SK-N-SH (cell line): Measurements from ENCODE around the gene DMRTB1. TPM values are rescaled to one million over a fixed set of nuclear protein-coding genes. Genes with fewer than 3 reads are reported as not detected.
A peak's percentile ranks its signal among the peaks of the same experiment; 100 is the strongest.

Experiments used
- CTCF ChIA-PET: fragments of 300-600, 350-600 bp; formaldehyde crosslinking; extraction: SDS; loops from one replicate; lab custom pipeline; 2021; lab: Yijun Ruan, JAX
- POLR2A ChIA-PET: fragments of 350-600 bp; sonication (Branson Sonifier 250); formaldehyde crosslinking; extraction: SDS; loops from one replicate; lab custom pipeline; 2020; ENCODE audit warnings: antibody characterized with exemption, inconsistent platforms; lab: Yijun Ruan, JAX
- DNase-seq: peaks from one replicate; pipeline ENCODE4 v3.0.0; 2012
- H2AFZ ChIP-seq: fragments of 200-600 bp; sonication (generic); 2 replicates; pipeline ENCODE4 v1.8.1; 2016; ENCODE audit warnings: antibody characterized with exemption, mild to moderate bottlenecking, low read depth
- H3F3A ChIP-seq: fragments of 200-600 bp; sonication (generic); replicated peaks from 2 replicates; pipeline ENCODE3; 2016; ENCODE audit warnings: antibody characterized with exemption, mild to moderate bottlenecking; ENCODE audit not compliant: insufficient read depth
- H3K27ac ChIP-seq, 2 experiments: fragments of 200-500 bp in 1 of 2; fragments of 200-600 bp in 1 of 2; sonication (Bioruptor generic) in 1 of 2; sonication (generic), shearing (Covaris generic) in 1 of 2; 2 replicates each; pipeline versions ENCODE4 v1.5.1 to v1.6.1; 2014 to 2016; ENCODE audit warnings: low read depth in 2 of 2, inconsistent platforms in 1 of 2, low read length in 1 of 2, mild to moderate bottlenecking in 1 of 2, mixed read lengths in 1 of 2
- H3K27me3 ChIP-seq: fragments of 200-600 bp; sonication (generic), shearing (Covaris generic); 2 replicates; pipeline ENCODE4 v1.6.1; 2016; ENCODE audit warnings: mixed run types; ENCODE audit not compliant: insufficient read depth
- H3K36me3 ChIP-seq, 2 experiments: fragments of 200-500 bp in 1 of 2; fragments of 200-600 bp in 1 of 2; sonication (Bioruptor generic) in 1 of 2; sonication (generic) in 1 of 2; replicated peaks in 1 of 2; 2 replicates each; pipeline versions ENCODE3 to v1.5.1; 2014 to 2016; ENCODE audit warnings: low read length in 1 of 2, mild to moderate bottlenecking in 1 of 2; ENCODE audit not compliant: insufficient read depth in 2 of 2, control insufficient read depth in 1 of 2
- H3K4me1 ChIP-seq, 2 experiments: fragments of 200-500 bp in 1 of 2; fragments of 200-600 bp in 1 of 2; sonication (Bioruptor generic) in 1 of 2; sonication (generic), shearing (Covaris generic) in 1 of 2; 2 replicates each; pipeline versions ENCODE4 v1.5.1 to v1.6.1; 2014 to 2016; ENCODE audit warnings: low read depth in 1 of 2, low read length in 1 of 2, mixed run types in 1 of 2; ENCODE audit not compliant: insufficient read depth in 2 of 2, control insufficient read depth in 1 of 2
- H3K4me2 ChIP-seq: fragments of 200-600 bp; sonication (generic), shearing (Covaris generic); 2 replicates; pipeline ENCODE4 v1.6.1; 2017; ENCODE audit warnings: mixed run types
- H3K4me3 ChIP-seq, 2 experiments: fragments of 200-500 bp in 1 of 2; fragments of 200-600 bp in 1 of 2; sonication (Bioruptor generic) in 1 of 2; sonication (generic), shearing (Covaris generic) in 1 of 2; 2 replicates each; pipeline versions ENCODE4 v1.5.1 to v1.8.1; 2014 to 2016; ENCODE audit warnings: low read depth in 2 of 2, inconsistent platforms in 1 of 2, low read length in 1 of 2, mild to moderate bottlenecking in 1 of 2, mixed read lengths in 1 of 2, moderate library complexity in 1 of 2
- H3K79me2 ChIP-seq: fragments of 200-600 bp; sonication (generic); 2 replicates; pipeline ENCODE4 v1.8.1; 2017; ENCODE audit warnings: mild to moderate bottlenecking; ENCODE audit not compliant: insufficient read depth
- H3K9ac ChIP-seq: fragments of 200-600 bp; sonication (generic); 2 replicates; pipeline ENCODE4 v1.6.1; 2017; ENCODE audit warnings: mixed run types
- H3K9me2 ChIP-seq: fragments of 200-600 bp; sonication (generic); 2 replicates; pipeline ENCODE4 v1.6.1; 2017; ENCODE audit warnings: mixed run types
- H3K9me3 ChIP-seq: fragments of 200-600 bp; sonication (generic); 2 replicates; pipeline ENCODE4 v1.6.1; 2017; ENCODE audit warnings: mixed run types, mild to moderate bottlenecking, moderate library complexity
- H4K20me1 ChIP-seq: fragments of 200-600 bp; sonication (generic); 2 replicates; pipeline ENCODE4 v1.6.1; 2017; ENCODE audit warnings: mild to moderate bottlenecking, mixed run types; ENCODE audit not compliant: insufficient read depth
- EP300 ChIP-seq, 2 experiments: IDR thresholded peaks; 2 replicates each; pipeline versions ENCODE4 v1.4.0 to v1.6.1; 2012; ENCODE audit warnings: borderline replicate concordance in 1 of 2, low read depth in 1 of 2, low read length in 1 of 2
- EZH2phosphoT487 ChIP-seq: fragments of 200-600 bp; sonication (generic); IDR thresholded peaks from 2 replicates; pipeline ENCODE4 v1.6.1; 2017; ENCODE audit warnings: low read depth, mixed run types, mild to moderate bottlenecking, antibody characterized with exemption, moderate library complexity, borderline replicate concordance
- GATA2 ChIP-seq: sonication (generic); formaldehyde crosslinking; IDR thresholded peaks from 2 replicates; pipeline ENCODE4 v1.5.0; 2020; ENCODE audit warnings: mild to moderate bottlenecking, missing genetic modification reagents
- IRF3 ChIP-seq: fragments of 150-350 bp; IDR thresholded peaks from 2 replicates; pipeline ENCODE4 v1.6.1; 2016; ENCODE audit warnings: mild to moderate bottlenecking, low read depth, low read length
- JUND ChIP-seq: IDR thresholded peaks from 2 replicates; pipeline ENCODE4 v1.4.0; 2012
- NRF1 ChIP-seq: IDR thresholded peaks from 2 replicates; pipeline ENCODE4 v1.6.1; 2012; ENCODE audit warnings: low read depth, mild to moderate bottlenecking, low read length
- POLR2AphosphoS5 ChIP-seq: IDR thresholded peaks from 2 replicates; pipeline ENCODE4 v1.6.1; 2012; ENCODE audit warnings: low read depth, low read length
- RAD21 ChIP-seq: IDR thresholded peaks from 2 replicates; pipeline ENCODE4 v1.6.1; 2012; ENCODE audit warnings: mild to moderate bottlenecking, low read length
- RXRA ChIP-seq: IDR thresholded peaks from 2 replicates; pipeline ENCODE4 v1.4.0; 2012; ENCODE audit warnings: low read depth, mild to moderate bottlenecking, borderline replicate concordance
- SIN3A ChIP-seq: IDR thresholded peaks from 2 replicates; pipeline ENCODE4 v1.6.1; 2012; ENCODE audit warnings: low read depth, mild to moderate bottlenecking, low read length, moderate library complexity, borderline replicate concordance
- SMC3 ChIP-seq: IDR thresholded peaks from 2 replicates; pipeline ENCODE4 v1.6.1; 2012; ENCODE audit warnings: low read depth, low read length, improper control_type of control experiment
- TCF12 ChIP-seq: IDR thresholded peaks from 2 replicates; pipeline ENCODE4 v1.4.0; 2012
- TEAD4 ChIP-seq: IDR thresholded peaks from 2 replicates; pipeline ENCODE4 v1.4.0; 2012; ENCODE audit warnings: mild to moderate bottlenecking, borderline replicate concordance; ENCODE audit not compliant: insufficient read depth
- YY1 ChIP-seq: IDR thresholded peaks from 2 replicates; pipeline ENCODE4 v1.4.0; 2012; ENCODE audit warnings: low read depth, mild to moderate bottlenecking
- ZBTB33 ChIP-seq: IDR thresholded peaks from 2 replicates; pipeline ENCODE4 v1.4.0; 2012; ENCODE audit warnings: low read depth, borderline replicate concordance
- WGBS: methylation state at CpG from one replicate; pipeline ENCODE4 v1.1.6; 2017; ENCODE audit warnings: low lambda C conversion rate; 5-methylcytosine and 5-hydroxymethylcytosine counted together
- polyA plus RNA-seq, 3 experiments: library from polyadenylated mRNA; depleted of rRNA; stranded (reverse); fragments of >200 nt; gene quantifications; 2 replicates each; pipeline ENCODE4 v1.2.3, GENCODE V29; 2012
- TF ChIP-seq, protein P1 (sequence below): fragments of 200-600 bp; sonication (generic); IDR thresholded peaks from 2 replicates; pipeline ENCODE4 v1.6.1; 2017; ENCODE audit warnings: antibody characterized with exemption, mild to moderate bottlenecking, moderate library complexity

DMRTB1 gene
- polyA plus RNA-seq, 1 of the 3 experiments (the other 2 are of a cell fraction), result not detected

DNA sequence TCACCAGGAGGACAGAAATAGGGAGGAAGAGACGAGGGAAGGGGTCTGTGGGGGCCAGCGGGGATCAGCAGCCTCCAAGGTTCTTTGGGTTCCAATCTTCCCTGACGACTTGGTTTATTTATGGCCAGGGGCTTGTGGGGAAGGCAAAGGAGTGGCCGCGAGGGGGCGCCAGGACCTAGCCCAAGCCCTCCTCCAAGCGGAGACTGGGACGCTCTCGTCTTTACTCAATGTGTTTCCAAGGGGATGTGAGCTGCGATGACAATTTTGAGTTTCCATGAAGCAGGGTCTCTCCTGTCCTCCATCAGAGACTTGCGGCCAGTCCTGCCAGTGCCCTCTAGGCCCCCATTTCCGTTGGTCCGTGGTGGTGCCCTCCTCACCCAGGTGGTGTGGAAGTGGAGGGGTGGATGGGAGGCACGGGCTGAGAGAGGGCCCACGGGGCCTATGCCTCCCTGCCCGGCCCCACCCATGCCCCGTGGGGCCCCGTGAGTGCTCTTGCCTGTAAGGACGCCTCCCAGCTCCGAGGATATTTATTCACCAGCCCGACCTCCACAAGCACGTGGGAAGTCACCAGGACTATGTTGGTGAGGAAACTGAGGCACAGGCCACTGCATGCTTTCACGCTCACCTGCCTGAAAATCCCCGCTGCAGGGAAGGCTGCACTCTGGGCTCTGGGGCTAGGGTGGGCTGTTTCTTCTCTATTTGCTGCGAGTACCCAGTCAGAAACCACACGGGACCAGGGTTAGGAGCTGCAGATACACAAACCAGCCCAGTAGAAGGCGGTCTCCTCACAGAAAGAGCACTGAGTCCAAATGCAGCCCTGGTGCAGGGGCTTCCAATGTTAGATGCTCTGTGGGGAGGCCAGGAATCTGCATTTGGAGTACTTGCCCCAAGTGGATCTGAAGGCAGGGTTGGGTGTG, 26.5 kb downstream of the DMRTB1 start:
- no peak overlapping the region for H3K27ac ChIP-seq
- H3K4me1 ChIP-seq, result peaks cover 0 to 19% of the 10 kb centered on the region in 2 experiments; a peak in 1 of 4 replicates
- TF ChIP-seq RXRA (no peak), SMC3 (peak; percentile 96), RAD21 (peak; percentile 98)
- TF ChIP-seq, protein P1, sequence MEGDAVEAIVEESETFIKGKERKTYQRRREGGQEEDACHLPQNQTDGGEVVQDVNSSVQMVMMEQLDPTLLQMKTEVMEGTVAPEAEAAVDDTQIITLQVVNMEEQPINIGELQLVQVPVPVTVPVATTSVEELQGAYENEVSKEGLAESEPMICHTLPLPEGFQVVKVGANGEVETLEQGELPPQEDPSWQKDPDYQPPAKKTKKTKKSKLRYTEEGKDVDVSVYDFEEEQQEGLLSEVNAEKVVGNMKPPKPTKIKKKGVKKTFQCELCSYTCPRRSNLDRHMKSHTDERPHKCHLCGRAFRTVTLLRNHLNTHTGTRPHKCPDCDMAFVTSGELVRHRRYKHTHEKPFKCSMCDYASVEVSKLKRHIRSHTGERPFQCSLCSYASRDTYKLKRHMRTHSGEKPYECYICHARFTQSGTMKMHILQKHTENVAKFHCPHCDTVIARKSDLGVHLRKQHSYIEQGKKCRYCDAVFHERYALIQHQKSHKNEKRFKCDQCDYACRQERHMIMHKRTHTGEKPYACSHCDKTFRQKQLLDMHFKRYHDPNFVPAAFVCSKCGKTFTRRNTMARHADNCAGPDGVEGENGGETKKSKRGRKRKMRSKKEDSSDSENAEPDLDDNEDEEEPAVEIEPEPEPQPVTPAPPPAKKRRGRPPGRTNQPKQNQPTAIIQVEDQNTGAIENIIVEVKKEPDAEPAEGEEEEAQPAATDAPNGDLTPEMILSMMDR, result peak; percentile 93
- no peak overlapping the region for H2AFZ ChIP-seq
- peak overlapping the region in 1 of 2 experiments; percentile 38; a peak in 1 of 4 replicates for H3K4me3 ChIP-seq
- no peaks in the 10 kb centered on the region for H3K36me3 ChIP-seq
- no peaks in the 10 kb centered on the region for H3K9me2 ChIP-seq
- ChIA-PET CTCF (interaction anchor here (0.5 to 8.7 kb wide), 86 partner anchors 8 to 1126 kb away, joined by 3 to 131 read pairs (median 6); partner anchors contain the start of gene GLIS1), POLR2A (no interaction called here)
- H3K27me3 ChIP-seq, result no peaks in the 10 kb centered on the region; the same call in 1 of the 2 replicates
- no peak overlapping the region for H3K9ac ChIP-seq
- 28% methylated on average over 13 of the region's 27 CpGs for WGBS
- peak; percentile 92 for DNase-seq
- no peaks in the 10 kb centered on the region for H3K9me3 ChIP-seq
- H3F3A ChIP-seq, result no peaks in the 10 kb centered on the region
- H4K20me1 ChIP-seq, result no peaks in the 10 kb centered on the region
- no peaks in the 10 kb centered on the region for H3K79me2 ChIP-seq
- no peak overlapping the region for H3K4me2 ChIP-seq

- Histone ChIP-seq H4K20me1 (no peaks in the 10 kb centered on the region), H3K4me1 (peaks cover 0 to 19% of the 10 kb centered on the region in 2 experiments; a peak in 1 of 4 replicates), H3K27ac (no peak overlapping the region), H3K9me3 (no peaks in the 10 kb centered on the region), H2AFZ (no peak overlapping the region), H3K36me3 (no peaks in the 10 kb centered on the region), H3K4me3 (no peak overlapping the region), H3K4me2 (no peak overlapping the region), H3F3A (no peaks in the 10 kb centered on the region), H3K9ac (no peak overlapping the region), H3K79me2 (no peaks in the 10 kb centered on the region), H3K9me2 (no peaks in the 10 kb centered on the region), H3K27me3 (no peaks in the 10 kb centered on the region; the same call in 1 of the 2 replicates)
- ChIA-PET CTCF (interaction anchor here (0.8 to 8.7 kb wide), 56 partner anchors 9 to 1125 kb away, joined by 3 to 131 read pairs (median 6); partner anchors contain the start of gene GLIS1), POLR2A (no interaction called here)
- DNase-seq, result no peak
- 61% methylated on average over 9 of the region's 9 CpGs for WGBS
- TF ChIP-seq JUND (no peak), TEAD4 (no peak), SIN3A (no peak), SMC3 (no peak), IRF3 (no peak), EP300 (IDR thresholded peaks at IDR 0.05; ENCODE audit: borderline replicate concordance in 1 of 2, low read depth in 1 of 2, low read length in 1 of 2) (no peak), GATA2 (CRISPR knock-in tag) (no peak), TCF12 (no peak), NRF1 (no peak), YY1 (no peak), ZBTB33 (no peak), EZH2phosphoT487 (no peak), POLR2AphosphoS5 (no peak)
Observed at GRCh38 chr1:53486395-53487026, 27.3 kb downstream of the DMRTB1 start.
